HUDEP-2 (cell line): ENCODE measurements around the gene EPHA8.
A peak's percentile ranks its signal among the peaks of the same experiment; 100 is the strongest.

Experiments used
- DNase-seq, 76 experiments: peaks; one replicate each; lab custom pipeline; 2025; ENCODE audit not compliant: unreplicated experiment in 76 of 76; lab: John Stamatoyannopoulos, UW

EPHA8 gene

DNA sequence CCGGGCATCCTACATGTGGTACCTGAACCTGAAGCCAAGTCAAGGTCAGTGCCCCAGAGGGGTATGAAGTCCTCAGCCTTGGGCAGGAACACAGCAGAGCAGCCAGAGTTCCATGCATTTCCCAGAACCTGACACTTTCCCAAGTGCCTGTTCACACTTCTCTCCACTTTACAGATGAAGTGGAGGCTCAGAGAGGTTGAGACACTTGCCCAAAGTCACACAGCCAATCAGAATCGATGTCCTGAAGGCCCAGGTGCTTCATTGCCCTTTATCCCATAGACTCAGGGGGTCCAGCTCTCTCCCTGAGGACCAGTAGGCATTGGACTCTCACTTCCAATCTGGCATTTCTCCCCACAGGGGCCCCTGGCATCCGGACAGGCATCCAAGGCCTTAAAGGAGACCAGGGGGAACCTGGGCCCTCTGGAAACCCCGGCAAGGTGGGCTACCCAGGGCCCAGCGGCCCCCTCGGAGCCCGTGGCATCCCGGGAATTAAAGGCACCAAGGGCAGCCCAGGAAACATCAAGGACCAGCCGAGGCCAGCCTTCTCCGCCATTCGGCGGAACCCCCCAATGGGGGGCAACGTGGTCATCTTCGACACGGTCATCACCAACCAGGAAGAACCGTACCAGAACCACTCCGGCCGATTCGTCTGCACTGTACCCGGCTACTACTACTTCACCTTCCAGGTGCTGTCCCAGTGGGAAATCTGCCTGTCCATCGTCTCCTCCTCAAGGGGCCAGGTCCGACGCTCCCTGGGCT is 75.4 kb downstream of the EPHA8 start:
- no peak for DNase-seq

DNA sequence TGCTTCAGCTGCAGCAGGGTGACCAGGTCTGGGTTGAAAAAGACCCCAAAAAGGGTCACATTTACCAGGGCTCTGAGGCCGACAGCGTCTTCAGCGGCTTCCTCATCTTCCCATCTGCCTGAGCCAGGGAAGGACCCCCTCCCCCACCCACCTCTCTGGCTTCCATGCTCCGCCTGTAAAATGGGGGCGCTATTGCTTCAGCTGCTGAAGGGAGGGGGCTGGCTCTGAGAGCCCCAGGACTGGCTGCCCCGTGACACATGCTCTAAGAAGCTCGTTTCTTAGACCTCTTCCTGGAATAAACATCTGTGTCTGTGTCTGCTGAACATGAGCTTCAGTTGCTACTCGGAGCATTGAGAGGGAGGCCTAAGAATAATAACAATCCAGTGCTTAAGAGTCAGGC is 76.0 kb downstream of the EPHA8 start:
- no peak for DNase-seq

DNA sequence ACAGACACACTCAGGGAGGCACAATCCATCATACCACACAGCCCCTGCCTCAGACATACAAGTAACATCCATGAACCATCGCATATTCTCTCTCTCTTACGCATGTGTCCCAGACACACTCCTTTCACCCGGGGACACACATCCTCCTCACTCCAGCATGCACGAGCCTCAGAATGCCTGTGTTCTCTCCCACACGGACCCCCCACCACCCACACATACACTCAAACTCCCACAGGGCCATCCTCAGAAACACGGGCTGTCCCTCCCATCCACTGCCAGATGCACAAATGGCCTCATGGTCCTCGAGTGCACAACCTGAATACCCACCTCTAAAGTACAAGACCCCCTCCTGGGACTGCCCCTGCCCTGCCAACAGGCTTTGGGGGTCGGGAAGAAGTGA is 78.0 kb downstream of the EPHA8 start:
- DNase-seq, result no peak

DNA sequence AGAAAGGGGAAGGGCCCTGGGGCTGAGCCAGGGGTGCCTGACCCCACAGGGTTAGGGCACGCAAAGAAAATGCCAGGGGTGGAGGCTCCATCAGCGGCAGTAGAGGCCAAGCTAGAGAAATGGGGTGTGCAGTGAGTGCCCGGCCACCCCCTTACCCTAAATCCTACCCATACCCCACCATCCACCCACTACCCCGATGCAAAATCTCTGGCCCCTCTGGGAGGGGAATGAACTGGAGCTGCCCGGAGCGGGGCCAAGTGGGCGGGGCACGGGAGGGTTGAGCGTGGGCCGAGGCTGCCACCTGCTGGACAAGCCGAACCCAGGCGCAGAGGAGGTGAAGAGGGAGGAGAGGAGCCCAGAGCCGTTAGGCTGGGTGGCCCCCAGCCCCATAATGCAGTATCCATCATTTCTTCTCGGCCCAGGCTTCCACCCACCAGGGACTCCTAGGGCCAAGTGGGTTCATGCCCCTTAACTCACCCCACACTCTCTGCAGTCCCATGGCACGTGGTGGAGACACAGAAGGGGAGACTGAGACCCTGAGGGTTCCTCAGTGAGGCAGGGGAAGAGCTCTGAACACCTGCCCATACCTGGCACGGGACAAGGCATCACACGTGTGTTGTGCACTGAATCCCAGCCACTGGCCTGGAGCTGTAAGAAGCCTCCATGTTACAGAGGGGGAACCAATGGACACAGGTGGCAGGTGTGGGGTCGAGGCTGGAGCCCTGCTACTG is 78.8 kb downstream of the EPHA8 start:
- peak in 60 of 76 experiments; percentile 1 to 74 (median 38) for DNase-seq

DNA sequence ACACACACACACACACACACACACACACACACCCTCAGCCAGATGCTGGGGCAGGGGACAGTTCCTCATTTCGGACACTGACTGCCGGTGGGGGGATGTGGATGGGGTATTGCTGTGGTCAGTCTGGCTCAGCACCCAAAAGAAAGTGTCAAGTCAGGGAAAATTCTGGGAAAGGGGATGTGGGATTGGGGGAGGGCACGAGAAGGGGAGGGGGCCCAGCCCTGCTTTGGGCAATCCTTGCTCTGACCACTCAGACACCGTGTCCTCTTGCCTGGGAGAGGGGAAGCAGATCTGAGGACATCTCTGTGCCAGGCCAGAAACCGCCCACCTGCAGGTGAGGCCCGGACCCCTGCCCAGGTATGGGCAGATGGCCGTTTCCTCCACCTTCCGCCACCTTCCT is 80.1 kb downstream of the EPHA8 start, which contains the start of gene C1QC:
Gene C1QC, plus strand, starts transcription at position 253 of the 400 bp plus-strand sequence. CDS start 391 bp downstream, outside the sequence.
- DNase-seq, result no peak

DNA sequence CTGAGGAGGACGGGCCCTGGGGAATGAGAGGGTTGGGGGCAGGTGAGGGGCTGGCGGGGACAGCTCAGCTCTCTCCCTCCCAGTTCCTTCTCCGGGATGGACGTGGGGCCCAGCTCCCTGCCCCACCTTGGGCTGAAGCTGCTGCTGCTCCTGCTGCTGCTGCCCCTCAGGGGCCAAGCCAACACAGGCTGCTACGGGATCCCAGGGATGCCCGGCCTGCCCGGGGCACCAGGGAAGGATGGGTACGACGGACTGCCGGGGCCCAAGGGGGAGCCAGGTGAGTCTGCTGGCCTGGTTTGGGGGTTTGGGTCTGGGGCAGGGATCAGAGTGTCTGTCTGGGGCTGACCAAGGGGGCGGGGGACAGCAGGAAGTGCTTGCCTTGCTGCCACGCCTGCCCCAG is 80.6 kb downstream of the EPHA8 start:
- no peak for DNase-seq

DNA sequence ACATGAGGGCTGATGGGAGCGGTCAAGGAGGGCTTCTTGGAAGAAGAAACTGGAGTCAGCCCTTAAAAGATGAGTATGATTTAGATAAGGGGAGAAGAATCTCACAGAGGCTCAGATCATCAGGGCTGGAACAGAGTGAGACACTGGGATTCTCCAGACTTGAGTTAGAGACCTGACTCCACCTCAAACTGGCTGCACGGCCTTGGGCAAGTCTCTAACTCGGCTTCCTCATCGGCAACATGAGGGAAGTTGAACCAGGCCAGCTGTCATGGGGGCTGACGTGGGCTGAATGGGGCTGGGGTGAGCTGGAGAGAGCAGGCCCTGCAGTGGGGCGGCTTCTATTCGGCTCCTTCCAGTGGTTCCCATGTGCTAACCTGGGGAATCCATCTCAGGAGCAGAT is 82.6 kb downstream of the EPHA8 start:
- no peak for DNase-seq

DNA sequence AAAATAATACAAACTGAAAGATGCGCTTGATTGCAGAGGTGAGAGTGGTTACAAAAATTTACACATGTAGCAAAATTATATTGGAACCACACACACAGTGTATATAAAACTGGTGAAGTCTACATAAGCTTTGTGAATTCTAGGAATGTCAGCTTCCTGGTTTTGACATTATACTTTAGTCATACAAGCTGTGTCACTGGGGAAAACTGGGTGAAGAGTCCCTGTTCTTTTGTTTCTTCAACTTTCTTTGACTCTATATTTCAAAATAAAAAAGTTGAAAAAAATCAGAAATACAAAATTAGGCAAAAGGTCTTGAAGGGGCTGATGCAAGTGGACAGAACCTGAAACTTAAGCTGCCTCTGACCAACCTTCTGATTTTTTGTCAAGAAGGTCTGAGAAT is 83.1 kb downstream of the EPHA8 start:
- DNase-seq, result no peak

DNA sequence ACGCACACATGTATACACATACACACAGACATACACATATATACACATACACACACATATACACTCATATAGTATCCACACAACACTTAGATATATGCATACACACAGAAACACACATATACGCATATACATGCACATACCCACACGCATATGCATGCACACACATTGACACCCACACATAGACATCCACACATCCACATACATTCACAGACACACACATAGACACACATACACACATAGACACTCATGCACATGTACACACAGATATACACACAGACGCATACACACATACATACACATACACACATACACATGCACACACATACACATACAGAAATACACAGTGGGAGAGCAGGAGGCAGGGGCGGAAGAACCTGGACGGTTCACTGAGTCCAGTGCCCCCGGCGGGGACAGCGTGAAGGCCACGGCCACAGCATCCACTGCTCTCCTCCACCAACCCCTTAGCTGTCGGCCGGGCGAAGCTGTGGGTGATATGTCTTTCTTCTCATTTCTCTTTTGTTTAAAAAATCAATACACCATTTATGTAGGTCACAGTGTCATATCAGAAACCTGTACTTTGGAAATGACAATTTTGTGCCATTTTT is 86.9 kb downstream of the EPHA8 start:
- no peak for DNase-seq

DNA sequence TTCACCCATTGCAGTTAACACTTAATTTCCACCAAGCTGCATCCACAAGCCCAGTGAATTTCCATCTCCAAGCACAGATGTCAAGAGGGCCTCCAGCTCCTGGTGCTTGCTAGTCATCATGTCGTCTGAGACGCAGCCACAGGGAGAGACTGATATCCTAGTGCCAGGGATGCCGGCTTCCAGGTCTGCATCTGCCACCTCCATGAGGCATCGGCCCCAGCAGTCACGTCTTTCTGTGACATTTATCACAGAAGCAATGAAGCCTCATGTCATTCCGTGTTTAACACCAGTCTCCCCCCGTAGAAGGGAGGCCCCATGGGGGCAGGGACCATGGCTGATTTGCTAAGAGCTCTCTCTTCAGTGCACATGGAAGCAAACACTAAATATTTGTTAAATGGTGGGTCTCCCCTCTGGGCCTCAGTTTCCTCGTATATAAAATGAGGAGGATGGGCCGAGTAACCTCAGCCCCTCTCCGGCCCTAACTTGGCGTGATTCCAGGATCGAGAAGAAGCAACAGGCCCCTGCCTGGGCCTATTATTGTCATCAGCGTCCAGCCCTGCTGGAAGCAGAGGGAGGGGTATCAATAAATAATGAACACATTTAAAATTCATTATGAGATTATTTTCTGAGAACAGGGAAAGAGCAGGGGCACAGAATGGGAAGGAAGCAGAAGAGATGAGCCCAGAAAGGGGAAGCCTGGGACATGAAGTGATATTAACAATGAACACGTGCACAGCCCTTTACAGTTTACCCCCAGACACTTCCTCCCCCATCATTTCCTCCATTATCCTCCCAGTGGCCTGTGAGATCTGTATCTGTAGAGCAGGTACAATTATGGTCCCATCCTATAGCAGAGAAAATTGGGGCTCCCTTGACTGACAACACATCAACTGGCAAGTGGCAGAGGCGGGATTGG is 88.9 kb downstream of the EPHA8 start:
- no peak for DNase-seq

DNA sequence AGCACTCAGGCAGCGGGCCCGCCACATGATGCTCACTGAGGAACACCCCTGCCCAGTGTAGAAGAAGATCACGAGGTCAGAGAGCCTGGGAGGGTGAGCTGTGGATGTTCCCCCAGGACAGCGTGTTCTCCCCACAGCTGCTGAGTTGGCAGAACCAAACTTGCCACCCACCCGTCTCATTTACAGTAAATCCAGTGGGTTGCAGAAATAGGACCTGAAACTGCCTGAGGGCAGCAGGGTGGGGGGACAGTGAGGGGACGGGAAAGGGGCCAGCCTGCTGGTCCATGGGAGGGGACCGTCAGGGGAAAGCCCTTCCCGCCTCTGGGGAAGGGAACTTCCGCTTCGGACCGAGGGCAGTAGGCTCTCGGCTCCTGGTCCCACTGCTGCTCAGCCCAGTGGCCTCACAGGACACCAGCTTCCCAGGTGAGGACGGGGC is 89.6 kb downstream of the EPHA8 start, which contains the start of gene C1QB:
Gene C1QB, plus strand, starts transcription at position 356 of the 436 bp plus-strand sequence. CDS start 6,227 bp downstream, outside the sequence.
- DNase-seq, result no peak
